Fibroblast of skin of left biceps (primary cell): Measurements from ENCODE around the gene TOP2A.
"Not testable (repeated sequence)": the region's sequence is repeated elsewhere in the genome, so short reads cannot be mapped to it uniquely, and the experiment has no call there.

Experiments
- DNase-seq, 2 experiments: peaks; one replicate each; pipeline ENCODE4 v3.0.0-alpha.2; 2013; ENCODE audit warnings: low read depth in 2 of 2

The TOP2A gene

GRCh38 chr17:40432864-40433528, 15.3 kb upstream of the TOP2A start:
- DNase-seq: no peak

GRCh38 chr17:40431231-40431602, 13.5 kb upstream of the TOP2A start:
- no peak for DNase-seq

- DNase-seq: no peak
Observed at GRCh38 chr17:40430272-40431230, 12.9 kb upstream of the TOP2A start.

- no peak for DNase-seq
Observed at GRCh38 chr17:40427002-40427491, 9.4 kb upstream of the TOP2A start.

GRCh38 chr17:40425741-40426140, 8.0 kb upstream of the TOP2A start:
- DNase-seq: no peak

- no peak for DNase-seq
Observed at GRCh38 chr17:40422990-40423633, 5.4 kb upstream of the TOP2A start.

- DNase-seq: no peak
Observed at GRCh38 chr17:40419559-40420331, 2.0 kb upstream of the TOP2A start.

- DNase-seq: no peak
Observed at GRCh38 chr17:40418428-40418706, 671 bp upstream of the TOP2A start.

GRCh38 chr17:40417258-40417608, 463 bp downstream of the TOP2A start:
- DNase-seq: no peak

GRCh38 chr17:40416671-40417070, 1.0 kb downstream of the TOP2A start:
- DNase-seq: no peak

GRCh38 chr17:40415390-40415789, 2.3 kb downstream of the TOP2A start:
- peak in 1 of 2 experiments; percentile 12 for DNase-seq

GRCh38 chr17:40414312-40414711, 3.4 kb downstream of the TOP2A start:
- not testable (repeated sequence) for DNase-seq

GRCh38 chr17:40412880-40413279, 4.8 kb downstream of the TOP2A start:
- DNase-seq: no peak

- DNase-seq: no peak
Observed at GRCh38 chr17:40411821-40412220, 5.9 kb downstream of the TOP2A start.

GRCh38 chr17:40410082-40410481, 7.6 kb downstream of the TOP2A start:
- DNase-seq: no peak

- not testable (repeated sequence) for DNase-seq
Observed at GRCh38 chr17:40409540-40409939, 8.2 kb downstream of the TOP2A start.

GRCh38 chr17:40407460-40407859, 10.2 kb downstream of the TOP2A start:
- DNase-seq: no peak

- no peak for DNase-seq
Observed at GRCh38 chr17:40404003-40404402, 13.7 kb downstream of the TOP2A start.

GRCh38 chr17:40402668-40403067, 15.0 kb downstream of the TOP2A start:
- no peak for DNase-seq

- peak; percentile 23 to 30 for DNase-seq
Observed at GRCh38 chr17:40399185-40399584, 18.5 kb downstream of the TOP2A start.

- DNase-seq: not testable (repeated sequence)
Observed at GRCh38 chr17:40386555-40386954, 31.1 kb downstream of the TOP2A start.

- DNase-seq: no peak
Observed at GRCh38 chr17:40382251-40382650, 35.4 kb downstream of the TOP2A start.
